ENCODE data around the gene CAPZB.

GRCh38 chr1:19312782-19313635 lies 172.3 kb downstream of the CAPZB start:
- TF ChIP-seq EZH2 (IDR thresholded peaks at IDR 0.05; ENCODE audit: insufficient read depth, poor library complexity, severe bottlenecking) (no peak), EZH2phosphoT487 (IDR thresholded peaks at IDR 0.05; ENCODE audit: insufficient read depth, low read depth) (no peak)
